Loucy (cell line): ENCODE measurements around the gene PCMT1.

Source experiments
- H2AFZ ChIP-seq: fragments of 200-600 bp; sonication (generic); 2 replicates; pipeline ENCODE4 v1.6.0; 2016; ENCODE audit warnings: antibody characterized with exemption, mild to moderate bottlenecking, low read length, moderate library complexity
- H3F3A ChIP-seq: fragments of 200-600 bp; 2 replicates; pipeline ENCODE4 v1.6.0; 2016; ENCODE audit warnings: antibody characterized with exemption, low read depth, mild to moderate bottlenecking
- H3K27me3 ChIP-seq: fragments of 200-600 bp; sonication (generic); 2 replicates; pipeline ENCODE4 v1.6.1; 2014; ENCODE audit warnings: low read length, mild to moderate bottlenecking; ENCODE audit not compliant: insufficient read depth, poor library complexity, severe bottlenecking
- H3K36me3 ChIP-seq: fragments of 200-600 bp; sonication (generic); 2 replicates; pipeline ENCODE4 v1.6.1; 2016; ENCODE audit warnings: low read length; ENCODE audit not compliant: insufficient read depth
- H3K4me1 ChIP-seq: fragments of 200-600 bp; sonication (generic); 2 replicates; pipeline ENCODE4 v1.5.1; 2014; ENCODE audit warnings: low read length, mild to moderate bottlenecking; ENCODE audit not compliant: insufficient read depth, poor library complexity, severe bottlenecking
- H3K4me2 ChIP-seq: fragments of 200-600 bp; sonication (generic); 2 replicates; pipeline ENCODE4 v1.6.0; 2014; ENCODE audit warnings: antibody characterized with exemption, low read length, low read depth, mild to moderate bottlenecking; ENCODE audit not compliant: poor library complexity, severe bottlenecking
- H3K4me3 ChIP-seq: fragments of 200-600 bp; sonication (generic); 2 replicates; pipeline ENCODE4 v1.5.1; 2014; ENCODE audit warnings: low read length, mild to moderate bottlenecking, mixed read lengths; ENCODE audit not compliant: poor library complexity, severe bottlenecking
- H3K79me2 ChIP-seq: fragments of 200-600 bp; sonication (generic); 2 replicates; pipeline ENCODE4 v1.6.1; 2014; ENCODE audit warnings: low read length; ENCODE audit not compliant: insufficient read depth
- H3K9ac ChIP-seq: fragments of 200-600 bp; sonication (generic); 2 replicates; pipeline ENCODE4 v1.6.0; 2014; ENCODE audit warnings: mild to moderate bottlenecking, low read depth, low read length, moderate library complexity; ENCODE audit not compliant: poor library complexity, severe bottlenecking
- H3K9me2 ChIP-seq: fragments of 200-600 bp; sonication (generic); replicated peaks from 2 replicates; pipeline ENCODE4 v1.6.1; 2016; ENCODE audit warnings: low read depth, low read length, mixed read lengths
- H3K9me3 ChIP-seq: fragments of 200-600 bp; sonication (generic); 2 replicates; pipeline ENCODE4 v1.6.1; 2014; ENCODE audit warnings: mild to moderate bottlenecking, antibody characterized with exemption, low read length, low read depth; ENCODE audit not compliant: insufficient read depth
- H4K20me1 ChIP-seq: fragments of 200-600 bp; sonication (generic); 2 replicates; pipeline ENCODE4 v1.6.0; 2014; ENCODE audit warnings: antibody characterized with exemption, low read length, mild to moderate bottlenecking; ENCODE audit not compliant: insufficient read depth, poor library complexity, severe bottlenecking
- CTCF ChIP-seq: fragments of 200-600 bp; sonication (generic); conservative IDR thresholded peaks from 2 replicates; pipeline ENCODE4 v1.5.1; 2014; ENCODE audit warnings: mild to moderate bottlenecking, antibody characterized with exemption, low read length
- EZH2phosphoT487 ChIP-seq: fragments of 200-600 bp; IDR thresholded peaks from 2 replicates; pipeline ENCODE4 v1.6.1; 2018; ENCODE audit warnings: antibody characterized with exemption, mild to moderate bottlenecking, moderate library complexity, borderline replicate concordance

PCMT1 gene

GRCh38 chr6:149830731-149831307 is 81.3 kb downstream of the PCMT1 start:
- TF ChIP-seq EZH2phosphoT487 (no peak), CTCF (no peak)
- Histone ChIP-seq H3K4me1 (peaks cover 4% of the 10 kb centered on the region), H3K27me3 (no peaks in the 10 kb centered on the region), H3K4me2 (no peak overlapping the region), H3K9me3 (no peaks in the 10 kb centered on the region), H3K36me3 (peaks cover 6% of the 10 kb centered on the region; the same call in 1 of the 2 replicates), H3F3A (no peaks in the 10 kb centered on the region), H3K9ac (no peak overlapping the region), H3K4me3 (no peak overlapping the region), H2AFZ (no peak overlapping the region), H3K9me2 (no peaks in the 10 kb centered on the region), H4K20me1 (no peaks in the 10 kb centered on the region), H3K79me2 (no peaks in the 10 kb centered on the region)

DNA sequence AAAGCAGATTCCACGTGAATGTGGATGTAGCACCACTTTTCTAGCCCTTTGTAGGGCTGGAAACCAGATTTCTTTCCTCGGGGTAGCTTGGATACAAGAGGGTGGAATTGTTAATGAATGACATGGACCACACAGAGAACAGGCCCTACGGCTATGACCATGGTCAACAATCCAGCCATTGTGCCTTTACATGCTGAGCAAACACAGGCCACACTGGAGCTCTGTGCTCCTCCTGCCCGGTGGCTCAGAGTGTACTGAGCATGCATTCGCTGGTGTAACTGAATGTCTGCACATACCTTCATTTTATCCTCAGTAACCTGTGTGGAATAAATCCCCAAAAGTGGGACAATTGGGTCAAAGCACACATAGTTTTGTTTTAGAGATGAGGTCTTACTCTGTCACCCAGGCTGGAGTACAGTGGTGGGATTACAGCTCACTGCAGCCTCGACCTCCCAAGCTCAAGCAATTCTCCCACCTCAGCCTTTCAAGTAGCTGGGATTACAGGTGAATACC is 81.8 kb downstream of the PCMT1 start:
- Histone ChIP-seq H2AFZ (no peak overlapping the region), H4K20me1 (no peaks in the 10 kb centered on the region), H3K9ac (no peak overlapping the region), H3F3A (no peaks in the 10 kb centered on the region), H3K4me2 (no peak overlapping the region), H3K27me3 (no peaks in the 10 kb centered on the region), H3K4me1 (peaks cover 4% of the 10 kb centered on the region), H3K9me2 (no peaks in the 10 kb centered on the region), H3K9me3 (no peaks in the 10 kb centered on the region), H3K79me2 (no peaks in the 10 kb centered on the region), H3K36me3 (peaks cover under 1% of the 10 kb centered on the region; the same call in 1 of the 2 replicates), H3K4me3 (no peak overlapping the region)
- TF ChIP-seq EZH2phosphoT487 (no peak), CTCF (no peak)

DNA sequence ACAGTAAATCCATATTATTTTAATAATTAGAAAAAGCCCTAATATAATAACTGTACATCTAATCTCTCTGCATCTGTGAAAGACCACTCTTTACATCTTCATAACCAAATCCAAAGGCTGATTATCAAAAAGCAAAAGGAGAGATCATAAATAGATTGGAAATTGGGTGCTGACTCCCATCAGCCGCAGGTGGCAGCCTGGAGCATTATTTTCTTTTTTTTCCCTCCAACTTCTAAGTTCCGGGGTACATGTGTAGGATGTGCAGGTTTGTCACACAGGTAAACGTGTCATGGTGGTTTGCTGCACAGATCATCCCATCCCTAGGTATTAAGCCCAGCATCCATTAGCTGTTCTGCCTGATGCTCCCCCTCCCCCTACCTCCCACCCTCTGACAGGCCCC is 84.1 kb downstream of the PCMT1 start:
- H3K79me2 ChIP-seq, result no peaks in the 10 kb centered on the region
- H3K27me3 ChIP-seq, result no peaks in the 10 kb centered on the region
- H3K4me2 ChIP-seq, result no peak overlapping the region
- no peak overlapping the region for H3K9ac ChIP-seq
- no peaks in the 10 kb centered on the region for H4K20me1 ChIP-seq
- no peaks in the 10 kb centered on the region for H3F3A ChIP-seq
- TF ChIP-seq CTCF, result no peak
- no peak for TF ChIP-seq EZH2phosphoT487
- H3K36me3 ChIP-seq, result no peaks in the 10 kb centered on the region; the same call in 1 of the 2 replicates
- H3K9me3 ChIP-seq, result no peaks in the 10 kb centered on the region
- no peak overlapping the region for H3K4me3 ChIP-seq
- no peak overlapping the region for H2AFZ ChIP-seq
- H3K9me2 ChIP-seq, result no peaks in the 10 kb centered on the region
- peaks cover 4% of the 10 kb centered on the region for H3K4me1 ChIP-seq
